ENCODE measurements around the gene SGMS1. TPM values are rescaled to one million over a fixed set of nuclear protein-coding genes. Genes with fewer than 3 reads are reported as not detected.

The SGMS1 gene
- total RNA-seq, 1 donor, result 61.2 TPM

- no peak for DNase-seq (ENCODE audit: low read depth)
- H3K4me3 ChIP-seq (ENCODE audit: low read depth, low read length), result no peak overlapping the region
- no peak for TF ChIP-seq CTCF (IDR thresholded peaks at IDR 0.05; ENCODE audit: insufficient read depth, low read length)
These were observed 217.2 kb downstream of the SGMS1 start for GRCh38 chr10:50406457-50407070.

GRCh38 chr10:50405723-50406122, 218.0 kb downstream of the SGMS1 start:
- TF ChIP-seq CTCF (IDR thresholded peaks at IDR 0.05; ENCODE audit: insufficient read depth, low read length), result no peak
- DNase-seq (ENCODE audit: low read depth), result no peak
- no peak overlapping the region for H3K4me3 ChIP-seq (ENCODE audit: low read depth, low read length)

- TF ChIP-seq CTCF (IDR thresholded peaks at IDR 0.05; ENCODE audit: insufficient read depth, low read length), result no peak
- no peak for DNase-seq (ENCODE audit: low read depth)
- H3K4me3 ChIP-seq (ENCODE audit: low read depth, low read length), result no peak overlapping the region
These were observed 219.6 kb downstream of the SGMS1 start for GRCh38 chr10:50404021-50404773.

- no peak for TF ChIP-seq CTCF (IDR thresholded peaks at IDR 0.05; ENCODE audit: insufficient read depth, low read length)
- H3K4me3 ChIP-seq (ENCODE audit: low read depth, low read length), result no peak overlapping the region
- DNase-seq (ENCODE audit: low read depth), result no peak
These were observed 220.7 kb downstream of the SGMS1 start for GRCh38 chr10:50403074-50403473.

GRCh38 chr10:50402466-50402865, 221.3 kb downstream of the SGMS1 start:
- TF ChIP-seq CTCF (IDR thresholded peaks at IDR 0.05; ENCODE audit: insufficient read depth, low read length), result no peak
- no peak for DNase-seq (ENCODE audit: low read depth)

GRCh38 chr10:50400694-50401093, 223.1 kb downstream of the SGMS1 start:
- TF ChIP-seq CTCF (IDR thresholded peaks at IDR 0.05; ENCODE audit: insufficient read depth, low read length), result no peak
- no peak for DNase-seq (ENCODE audit: low read depth)
- H3K4me3 ChIP-seq (ENCODE audit: low read depth, low read length), result no peak overlapping the region

More at GRCh38 chr10:50402466-50402865, 221.3 kb downstream of the SGMS1 start:
- H3K4me3 ChIP-seq (ENCODE audit: low read depth, low read length), result no peak overlapping the region

Data from fibroblast of the aortic adventitia (primary cell).